K562 (cell line): ENCODE data around the gene PKD2. TPM values are rescaled to one million over a fixed set of nuclear protein-coding genes. Genes with fewer than 3 reads are reported as not detected.
A peak's percentile ranks its signal among the peaks of the same experiment; 100 is the strongest.

Experiments used
- ATAC-seq: fragments of 200-7000 bp; cut with Tn5 transposase; 3 replicates; pipeline ENCODE4 v1.9.1; 2020; ENCODE audit warnings: moderate library complexity
- BruUV-seq: library from RNA; stranded (reverse); fragments of 400-500 nt; replicated peaks from 2 replicates; lab custom pipeline; 2021; lab: Mats Ljungman, UMichigan
- CTCF ChIA-PET: fragments of 300-600 bp; formaldehyde crosslinking; extraction: SDS; loops from one replicate; lab custom pipeline; 2021; ENCODE audit warnings: low intra/inter-chr PET ratio; lab: Yijun Ruan, JAX
- POLR2A ChIA-PET: fragments of 300-600, 350-650 bp; sonication (Branson Sonifier 250); formaldehyde crosslinking; extraction: SDS; loops from one replicate; lab custom pipeline; 2021; ENCODE audit warnings: antibody characterized with exemption, inconsistent platforms; lab: Yijun Ruan, JAX
- DNase-seq, 4 experiments: peaks; one replicate each; pipeline versions ENCODE4 v3.0.0 to v3.0.0-alpha.2; 2011 to 2018; ENCODE audit warnings: low spot score in 3 of 4, mixed read lengths in 3 of 4; ENCODE audit errors: extremely low read depth in 1 of 4
- FAIRE-seq: peaks from 2 replicates; lab custom pipeline; 2011; peaks lifted over from hg19 to GRCh38; lab: Jason Lieb, UNC
- H2AFZ ChIP-seq: 2 replicates; pipeline ENCODE4 v1.6.0; 2011; ENCODE audit warnings: low read depth, low read length, control low read depth, inconsistent platforms
- H3K27ac ChIP-seq: fragments of 200-600 bp; 3 replicates; pipeline ENCODE4 v1.8.0; 2011; ENCODE audit warnings: low read depth, mild to moderate bottlenecking, control low read depth, inconsistent platforms, low read length, moderate library complexity, mixed read lengths; ENCODE audit errors: extremely low read depth
- H3K27me3 ChIP-seq, 2 experiments: fragments of 300-600 bp in 1 of 2; 2 replicates in 1 of 2; 3 replicates in 1 of 2; pipeline versions ENCODE4 v1.6.0 to v1.8.0; 2011; ENCODE audit warnings: inconsistent platforms in 2 of 2, low read length in 2 of 2, mild to moderate bottlenecking in 1 of 2, mixed read lengths in 1 of 2, moderate library complexity in 1 of 2; ENCODE audit not compliant: control insufficient read depth in 2 of 2, insufficient read depth in 2 of 2
- H3K36me3 ChIP-seq: fragments of 300-600 bp; 3 replicates; pipeline ENCODE4 v1.8.0; 2011; ENCODE audit warnings: mild to moderate bottlenecking, low read length, inconsistent platforms; ENCODE audit not compliant: control insufficient read depth, insufficient read depth
- H3K4me1 ChIP-seq, 2 experiments: fragments of 200-600 bp in 1 of 2; replicated peaks in 1 of 2; 2 replicates in 1 of 2; 3 replicates in 1 of 2; pipeline versions ENCODE4 v1.5.1 to v1.8.0; 2011; ENCODE audit warnings: inconsistent platforms in 2 of 2, low read length in 2 of 2, mild to moderate bottlenecking in 1 of 2, mixed read lengths in 1 of 2, moderate library complexity in 1 of 2; ENCODE audit not compliant: control insufficient read depth in 2 of 2, insufficient read depth in 2 of 2
- H3K4me2 ChIP-seq: 2 replicates; pipeline ENCODE4 v1.6.1; 2011; ENCODE audit warnings: low read length, control low read depth, inconsistent platforms, mixed read lengths; ENCODE audit not compliant: insufficient read depth
- H3K4me3 ChIP-seq: fragments of 200-600 bp; sonication (generic), shearing (Covaris generic); 2 replicates; pipeline ENCODE4 v1.5.1; 2016; ENCODE audit warnings: control low read depth, inconsistent platforms
- H3K79me2 ChIP-seq: fragments of 200-600 bp; 3 replicates; pipeline ENCODE4 v1.8.0; 2011; ENCODE audit warnings: low read length, inconsistent platforms; ENCODE audit not compliant: control insufficient read depth, insufficient read depth
- H3K9ac ChIP-seq, 2 experiments: 2 replicates each; pipeline versions ENCODE4 v1.6.0 to v1.6.1; 2011; ENCODE audit warnings: low read depth in 2 of 2, low read length in 2 of 2, control low read depth in 1 of 2, inconsistent platforms in 1 of 2, mild to moderate bottlenecking in 1 of 2, mixed read lengths in 1 of 2; ENCODE audit not compliant: insufficient read depth in 1 of 2
- H3K9me1 ChIP-seq: one replicate; pipeline ENCODE4 v1.6.0; 2011; ENCODE audit warnings: inconsistent platforms, mild to moderate bottlenecking, low read length, moderate library complexity; ENCODE audit not compliant: control insufficient read depth, insufficient read depth
- H3K9me3 ChIP-seq: replicated peaks from 2 replicates; pipeline ENCODE4 v1.5.1; 2011; ENCODE audit warnings: low read depth, low read length, inconsistent platforms; ENCODE audit not compliant: control insufficient read depth, insufficient read depth
- H4K20me1 ChIP-seq: replicated peaks from 2 replicates; pipeline ENCODE4 v1.6.1; 2011; ENCODE audit warnings: low read length, inconsistent platforms, mixed read lengths; ENCODE audit not compliant: control insufficient read depth, insufficient read depth
- ATF7 ChIP-seq: fragments of 450-650 bp; IDR thresholded peaks from 2 replicates; pipeline ENCODE4 v1.7.1; 2014; ENCODE audit warnings: mild to moderate bottlenecking, moderate library complexity
- C11orf30 ChIP-seq: fragments of 450-650 bp; IDR thresholded peaks from 2 replicates; pipeline ENCODE4 v1.6.1; 2016; ENCODE audit warnings: low read depth, mild to moderate bottlenecking
- CHD4 ChIP-seq: fragments of 200-600 bp; sonication (generic); IDR thresholded peaks from 3 replicates; pipeline ENCODE4 v1.6.1; 2012; ENCODE audit warnings: low read depth, mild to moderate bottlenecking, mixed read lengths, low read length, inconsistent platforms; ENCODE audit not compliant: insufficient read depth, insufficient replicate concordance, poor library complexity, severe bottlenecking
- MAFG ChIP-seq: fragments of 450-650 bp; conservative IDR thresholded peaks from 2 replicates; pipeline ENCODE4 v1.6.1; 2016; ENCODE audit warnings: missing genetic modification characterization, missing compliant biosample characterization
- PHF21A ChIP-seq: fragments of 450-650 bp; IDR thresholded peaks from 2 replicates; pipeline ENCODE4 v1.6.1; 2017; ENCODE audit warnings: low read depth, borderline replicate concordance
- ZNF316 ChIP-seq: fragments of 450-650 bp; IDR thresholded peaks from 2 replicates; pipeline ENCODE4 v1.6.1; 2016
- WGBS: fragments of 100-300 bp; shearing (Covaris generic); methylation state at CpG from one replicate; pipeline ENCODE4 v1.1.6; 2016; ENCODE audit warnings: low coverage, mixed read lengths; ENCODE audit not compliant: insufficient coverage; ENCODE audit errors: missing lambda C conversion rate; 5-methylcytosine and 5-hydroxymethylcytosine counted together
- in situ Hi-C: fragments of 300-500 bp; cut with MboI; formaldehyde crosslinking; loops from 4 replicates; pipeline ENCODE4 v1.15.0; 2018; ENCODE audit warnings: inconsistent platforms, mixed read lengths
- intact Hi-C: fragments of 100-400 bp; cut with micrococcal nuclease; formaldehyde crosslinking; loops from 2 replicates; pipeline ENCODE4 v1.14.2; 2022
- polyA plus RNA-seq, 8 experiments: library from polyadenylated mRNA; depleted of rRNA in 4 of 8; stranded (reverse) in 5 of 8; unstranded in 3 of 8; fragments of >200 nt; fragmentation: Nextera tagmentation in 2 of 8; fragmentation: Illumina TruSeq in 1 of 8; extraction: Ambion mirVana in 2 of 8; extraction: Trizol in 1 of 8; gene quantifications; 2 replicates each; pipeline versions ENCODE4 v1.2.1 to v1.2.3, GENCODE V29; 2011 to 2014; ENCODE audit warnings: inconsistent platforms in 1 of 8, missing spikeins in 1 of 8
- total RNA-seq, 7 experiments: library from RNA; depleted of rRNA in 6 of 7; stranded (reverse); fragments of >200 nt in 6 of 7; fragmentation: Illumina TruSeq in 2 of 7; extraction: Trizol in 2 of 7; gene quantifications; 2 replicates each; pipeline versions ENCODE4 v1.2.1 to v1.2.3, GENCODE V29; 2011 to 2021; ENCODE audit warnings: low replicate concordance in 1 of 7

The PKD2 gene
- total and polyA plus RNA-seq, 9 of the 15 experiments (the other 6 are each of a cell fraction or from before 2014, with no cell fraction given), result 0.11 to 1.2 (median 0.47) TPM

- no TSS peak for BruUV-seq
- CTCF ChIA-PET, result no interaction called here
Measured at GRCh38 chr4:88037936-88038335, 30.5 kb downstream of the PKD2 start.

GRCh38 chr4:88040707-88041106 lies 33.3 kb downstream of the PKD2 start:
- in situ Hi-C loops, result no loop called here
- Histone ChIP-seq H3K4me3 (no peak overlapping the region), H3K79me2 (no peaks in the 10 kb centered on the region), H3K9ac (no peak overlapping the region), H3K9me1 (no peaks in the 10 kb centered on the region), H3K36me3 (no peaks in the 10 kb centered on the region), H4K20me1 (no peaks in the 10 kb centered on the region), H3K4me2 (no peak overlapping the region), H3K4me1 (no peaks in the 10 kb centered on the region), H3K9me3 (no peaks in the 10 kb centered on the region), H2AFZ (no peak overlapping the region), H3K27ac (no peak overlapping the region), H3K27me3 (no peaks in the 10 kb centered on the region; a peak in 1 of 5 replicates)
- no TSS peak for BruUV-seq
- CTCF ChIA-PET, result no interaction called here
- DNase-seq (no peak), ATAC-seq (no peak), FAIRE-seq (no peak)
- TF ChIP-seq ZNF316, result peak; percentile 69
- peak; percentile 25; the same call in 1 of the 2 replicates for TF ChIP-seq MAFG (tag)
- 0 out of 2 replicates have a peak, but pooled peaks have one; percentile 25 for TF ChIP-seq C11orf30
- no peak for TF ChIP-seq PHF21A
- 12% methylated on average over 3 of the region's 3 CpGs for WGBS
- POLR2A ChIA-PET, result interaction anchor here (0.6 kb wide), 1 partner anchor 36 kb away, joined by 4 read pairs; no protein-coding TSS in a partner anchor
- intact Hi-C loops, result no loop called here

More at GRCh38 chr4:88037936-88038335, 30.5 kb downstream of the PKD2 start:
- H3K9me1 ChIP-seq, result no peaks in the 10 kb centered on the region
- FAIRE-seq, result no peak
- in situ Hi-C loops, result loop anchor here (10.0 kb wide), 1 partner anchor 477 kb away; no protein-coding TSS in a partner anchor
- H3K27ac ChIP-seq, result no peak overlapping the region
- no peaks in the 10 kb centered on the region for H3K9me3 ChIP-seq
- ATAC-seq, result no peak
- TF ChIP-seq CHD4 (no peak), ATF7 (no peak)
- TF ChIP-seq, all 486 proteins: peak for 0
- Histone ChIP-seq H2AFZ (no peak overlapping the region), H3K79me2 (no peaks in the 10 kb centered on the region), H4K20me1 (no peaks in the 10 kb centered on the region), H3K9ac (no peak overlapping the region), H3K4me1 (no peaks in the 10 kb centered on the region), H3K4me2 (no peak overlapping the region), H3K27me3 (no peaks in the 10 kb centered on the region; a peak in 1 of 5 replicates), H3K4me3 (no peak overlapping the region), H3K36me3 (no peaks in the 10 kb centered on the region)
- intact Hi-C loops, result no loop called here
- DNase-seq, result no peak
- 5% methylated on average over 4 of the region's 4 CpGs for WGBS
- POLR2A ChIA-PET, result no interaction called here
